Inflammatory macrophage treated with lipopolysaccharide for 1 hour (primary cell): Measurements from ENCODE around the gene TPGS1.
A peak's percentile ranks its signal among the peaks of the same experiment; 100 is the strongest.

ENCODE experiments used
- DNase-seq, 2 donors: peaks; one replicate each; pipeline ENCODE4 v3.0.0-alpha.2; 2020 to 2022

Gene TPGS1

GRCh38 chr19:542173-542866 is 35.0 kb downstream of the TPGS1 start:
- no peak for DNase-seq

GRCh38 chr19:543910-544608 is 36.8 kb downstream of the TPGS1 start, which contains the start of gene GZMM:
GZMM (plus strand) TSS chr19:544053; CDS start chr19:544072, 19 bp downstream.
- no peak for DNase-seq

GRCh38 chr19:547117-547516 is 39.8 kb downstream of the TPGS1 start:
- no peak for DNase-seq

- DNase-seq, result no peak
Observed at GRCh38 chr19:547836-548720, 40.8 kb downstream of the TPGS1 start.

- no peak for DNase-seq
Observed at GRCh38 chr19:548886-549830, 41.9 kb downstream of the TPGS1 start.

GRCh38 chr19:554817-555216 is 47.5 kb downstream of the TPGS1 start:
- no peak for DNase-seq

- no peak for DNase-seq
Observed at GRCh38 chr19:555474-555808, 48.1 kb downstream of the TPGS1 start.

- no peak for DNase-seq
Observed at GRCh38 chr19:556611-557382, 49.5 kb downstream of the TPGS1 start.

GRCh38 chr19:558770-559439 is 51.6 kb downstream of the TPGS1 start:
- DNase-seq, result no peak

GRCh38 chr19:560121-560520 is 52.8 kb downstream of the TPGS1 start:
- DNase-seq, result no peak

GRCh38 chr19:566403-566802 is 59.1 kb downstream of the TPGS1 start:
- peak; percentile 68 to 71 for DNase-seq

- no peak for DNase-seq
Observed at GRCh38 chr19:566844-567243, 59.5 kb downstream of the TPGS1 start.

GRCh38 chr19:567296-567900 is 60.1 kb downstream of the TPGS1 start:
- DNase-seq, result no peak
